Measurements from ENCODE around the gene ALLC. TPM values are rescaled to one million over a fixed set of nuclear protein-coding genes. Genes with fewer than 3 reads are reported as not detected.

The ALLC gene
- polyA plus RNA-seq, 4 donors = 0.23 TPM; not detected in 3

- DNase-seq (ENCODE audit: low read depth in 4 of 4, low spot score in 3 of 4) = no peak
Observed at GRCh38 chr2:3708576-3708975, 50.6 kb downstream of the ALLC start.

DNA sequence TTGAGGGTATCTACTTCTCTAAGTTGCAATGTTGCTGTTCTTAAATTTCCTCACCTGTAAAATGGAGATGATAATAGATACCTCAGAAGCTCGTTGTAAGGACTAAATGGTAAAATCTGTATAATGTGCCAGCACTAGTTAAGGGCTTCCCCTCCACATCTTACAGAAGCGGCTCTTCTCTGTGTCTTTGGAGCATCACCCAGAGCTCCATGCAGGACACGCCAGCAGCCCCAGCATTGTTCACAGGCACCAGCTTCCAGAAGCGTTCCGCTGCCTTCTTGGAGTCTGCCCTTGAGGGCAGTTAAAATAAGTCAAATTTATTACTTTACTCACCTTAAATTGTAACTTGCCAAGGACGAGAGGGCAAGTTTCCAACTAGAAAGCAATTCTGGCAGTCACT, 51.2 kb downstream of the ALLC start:
- no peak for DNase-seq (ENCODE audit: low read depth in 4 of 4, low spot score in 3 of 4)

- DNase-seq (ENCODE audit: low read depth in 4 of 4, low spot score in 3 of 4) = no peak
Observed at GRCh38 chr2:3712424-3712823, 54.4 kb downstream of the ALLC start.

GRCh38 chr2:3712831-3713503, 55.0 kb downstream of the ALLC start:
- no peak for DNase-seq (ENCODE audit: low read depth in 4 of 4, low spot score in 3 of 4)

- no peak for DNase-seq (ENCODE audit: low read depth in 4 of 4, low spot score in 3 of 4)
Observed at GRCh38 chr2:3718679-3719078, 60.7 kb downstream of the ALLC start.

DNA sequence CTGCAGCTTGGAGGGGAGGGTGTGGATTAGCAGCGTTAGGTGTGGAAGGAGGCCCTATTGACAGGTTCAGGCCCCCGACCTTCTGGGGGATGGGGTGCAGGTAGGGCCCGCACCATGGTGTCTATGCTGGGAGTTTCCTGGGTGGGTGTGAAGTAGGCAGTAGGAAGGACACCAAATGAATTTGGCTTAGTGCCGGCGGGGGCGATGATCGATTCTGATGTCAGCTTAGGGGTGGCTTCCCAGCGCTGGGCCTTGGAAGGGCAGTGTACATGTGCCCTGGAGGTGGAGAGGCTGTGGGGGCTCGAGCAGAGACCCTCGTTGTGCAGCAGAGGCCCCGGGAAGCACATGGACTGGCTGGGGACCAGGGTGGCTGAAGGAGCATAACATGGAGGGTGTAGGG, 67.0 kb downstream of the ALLC start:
- DNase-seq (ENCODE audit: low read depth in 4 of 4, low spot score in 3 of 4) = no peak

GRCh38 chr2:3725458-3726250, 67.7 kb downstream of the ALLC start:
- DNase-seq (ENCODE audit: low read depth in 4 of 4, low spot score in 3 of 4) = no peak

- DNase-seq (ENCODE audit: low read depth in 4 of 4, low spot score in 3 of 4) = no peak
Observed at GRCh38 chr2:3726511-3726910, 68.5 kb downstream of the ALLC start.

- no peak for DNase-seq (ENCODE audit: low read depth in 4 of 4, low spot score in 3 of 4)
Observed at GRCh38 chr2:3727397-3728045, 69.5 kb downstream of the ALLC start.

GRCh38 chr2:3728104-3729054, 70.4 kb downstream of the ALLC start:
- peak; percentile 34 to 65 (median 46) for DNase-seq (ENCODE audit: low read depth in 4 of 4, low spot score in 3 of 4)

- no peak for DNase-seq (ENCODE audit: low read depth in 4 of 4, low spot score in 3 of 4)
Observed at GRCh38 chr2:3729055-3729448, 71.1 kb downstream of the ALLC start.

DNA sequence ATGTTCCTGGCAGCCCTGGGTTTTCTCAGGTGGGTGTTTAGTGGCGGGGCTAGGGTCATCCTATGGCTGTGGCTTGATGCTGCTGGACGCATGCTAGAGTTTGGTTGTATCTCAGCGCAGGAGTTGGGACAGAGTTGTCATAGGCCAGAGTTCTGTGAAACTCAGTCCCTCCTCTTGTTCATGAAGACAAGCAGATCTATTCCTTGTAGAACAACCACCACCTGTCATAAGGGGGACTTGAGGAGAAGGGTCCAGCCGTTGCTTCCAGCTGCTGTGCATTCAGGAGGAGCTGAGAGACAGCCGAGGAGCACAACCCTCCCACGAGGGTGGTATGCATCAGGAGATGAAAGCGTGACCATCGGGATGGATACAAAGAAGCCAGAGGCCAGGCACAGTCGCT, 71.8 kb downstream of the ALLC start:
- DNase-seq (ENCODE audit: low read depth in 4 of 4, low spot score in 3 of 4) = no peak

GRCh38 chr2:3730646-3731045, 72.6 kb downstream of the ALLC start:
- no peak for DNase-seq (ENCODE audit: low read depth in 4 of 4, low spot score in 3 of 4)

DNA sequence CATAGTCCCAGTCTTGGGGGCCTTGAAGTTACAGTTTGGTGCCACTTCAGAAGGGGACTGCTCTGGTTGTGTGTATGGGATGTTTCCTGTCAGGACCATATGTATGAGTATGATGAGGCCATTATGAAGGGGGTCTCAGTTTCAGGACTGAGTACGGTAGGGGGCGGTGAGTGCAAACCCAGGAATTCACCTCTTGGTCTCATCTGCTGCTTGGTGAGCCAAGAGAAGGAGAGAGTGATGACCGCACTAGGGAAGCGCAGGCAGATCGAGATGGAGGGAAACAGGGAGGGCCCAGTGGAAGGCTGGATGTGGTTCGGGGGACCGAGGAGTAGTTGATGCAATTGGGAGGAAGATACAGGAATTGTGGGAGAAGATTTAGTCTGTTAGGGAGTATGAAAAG, 73.8 kb downstream of the ALLC start:
- no peak for DNase-seq (ENCODE audit: low read depth in 4 of 4, low spot score in 3 of 4)

GRCh38 chr2:3736112-3736511, 78.1 kb downstream of the ALLC start:
- DNase-seq (ENCODE audit: low read depth in 4 of 4, low spot score in 3 of 4) = no peak

DNA sequence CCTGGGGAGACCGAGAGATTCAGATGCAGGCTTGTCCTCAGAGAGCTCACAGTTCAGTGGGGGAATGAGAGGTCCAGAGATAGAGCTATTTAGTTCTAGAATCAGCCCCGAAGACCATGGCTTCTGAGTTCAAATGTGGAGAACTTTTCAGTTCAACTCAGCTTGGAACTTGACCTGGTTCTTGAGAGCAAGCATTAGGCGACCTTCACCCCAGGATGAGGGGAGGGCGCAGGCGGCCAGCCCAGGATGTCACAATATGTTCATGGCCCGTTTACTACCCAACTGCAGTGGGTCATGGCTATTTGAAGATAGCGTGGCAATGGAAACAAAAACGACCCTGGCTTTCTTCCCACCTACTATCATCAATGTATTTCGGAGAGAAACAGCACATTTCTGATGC, 79.1 kb downstream of the ALLC start:
- DNase-seq (ENCODE audit: low read depth in 4 of 4, low spot score in 3 of 4) = no peak

DNA sequence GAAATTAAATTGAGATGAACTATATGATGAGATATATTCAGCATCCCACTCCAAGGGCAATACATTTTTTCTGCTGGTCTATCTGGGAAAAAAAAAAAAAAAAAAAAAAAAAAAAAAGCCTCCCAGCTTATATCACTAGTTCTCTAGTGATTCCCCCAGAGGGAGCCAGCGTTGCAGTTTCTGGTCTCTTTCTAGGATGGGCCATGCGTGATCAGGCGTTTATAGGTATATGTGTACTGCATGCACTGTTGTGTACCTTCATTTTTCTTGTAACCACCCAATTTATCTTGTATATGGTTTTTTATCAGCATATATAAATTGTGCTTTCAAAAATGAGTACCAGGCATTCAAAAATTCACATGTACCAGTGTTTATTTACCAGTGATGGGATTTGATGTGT, 80.5 kb downstream of the ALLC start:
- no peak for DNase-seq (ENCODE audit: low read depth in 4 of 4, low spot score in 3 of 4)

DNA sequence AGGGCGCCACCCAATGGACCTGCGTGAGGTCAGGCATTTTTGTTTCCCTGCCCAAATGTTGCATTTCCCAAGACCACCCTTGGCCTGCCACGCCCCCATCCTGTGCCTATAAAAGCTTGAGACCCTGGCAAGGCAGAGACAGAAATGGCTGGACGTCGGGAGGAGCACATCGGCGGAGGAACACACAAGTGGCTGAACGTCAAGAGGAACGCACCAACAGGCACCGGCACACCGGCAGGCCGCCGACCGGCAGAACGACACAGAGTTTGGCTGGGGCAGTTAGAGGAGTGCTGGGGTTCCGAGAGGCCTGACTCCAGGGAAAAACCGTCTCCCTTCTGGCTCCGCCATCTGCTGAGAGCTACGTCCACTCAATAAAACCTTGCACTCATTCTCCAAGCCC, 81.3 kb downstream of the ALLC start:
- no peak for DNase-seq (ENCODE audit: low read depth in 4 of 4, low spot score in 3 of 4)

DNA sequence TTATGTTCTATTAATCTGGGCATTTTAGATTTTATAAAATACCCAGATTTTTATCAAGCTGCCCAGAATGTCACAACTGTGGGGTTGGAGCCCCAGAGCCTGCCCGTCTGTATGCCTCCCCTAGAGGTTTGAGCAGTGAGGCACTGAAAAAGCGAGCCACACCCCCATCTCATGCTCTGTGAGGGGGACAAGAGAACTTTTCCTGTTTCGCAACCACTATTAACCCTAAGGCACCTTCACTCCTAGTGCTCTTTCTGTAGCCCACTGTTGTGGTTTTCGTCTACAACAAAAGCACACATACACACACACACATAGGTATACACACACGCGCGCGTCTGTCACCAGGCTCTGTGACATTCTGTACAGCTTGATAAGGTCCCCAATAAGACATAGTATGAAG, 83.4 kb downstream of the ALLC start:
- no peak for DNase-seq (ENCODE audit: low read depth in 4 of 4, low spot score in 3 of 4)

GRCh38 chr2:3741867-3742602, 84.0 kb downstream of the ALLC start:
- no peak for DNase-seq (ENCODE audit: low read depth in 4 of 4, low spot score in 3 of 4)

Data from right renal pelvis (tissue), 4 donors.